Tongue (tissue), 2 donors: ENCODE measurements around the gene C16orf95. TPM values are rescaled to one million over a fixed set of nuclear protein-coding genes. Genes with fewer than 3 reads are reported as not detected.
"Not testable (repeated sequence)": the region's sequence is repeated elsewhere in the genome, so short reads cannot be mapped to it uniquely, and the experiment has no call there.

ENCODE experiments used
- DNase-seq: peaks from one replicate; pipeline ENCODE4 v3.0.0-alpha.2; 2015
- total RNA-seq: library from RNA; depleted of rRNA; stranded (reverse); fragments of >200 nt; gene quantifications from one replicate; pipeline ENCODE4 v1.2.3, GENCODE V29; 2014

The C16orf95 gene
- total RNA-seq = 2.3 TPM

- peak; percentile 99 for DNase-seq
Observed at GRCh38 chr16:87316923-87317749, at the start of gene C16orf95. C16orf95 (minus strand) TSS chr16:87317392; CDS start chr16:87317242, 150 bp downstream.

- DNase-seq = no peak
Observed at GRCh38 chr16:87366930-87367329, 49.7 kb upstream of the C16orf95 start.

- DNase-seq = no peak
Observed at GRCh38 chr16:87366288-87366687, 49.1 kb upstream of the C16orf95 start.

GRCh38 chr16:87365021-87365713, 48.0 kb upstream of the C16orf95 start:
- no peak for DNase-seq

GRCh38 chr16:87363771-87364455, 46.7 kb upstream of the C16orf95 start:
- no peak for DNase-seq

GRCh38 chr16:87362828-87363559, 45.8 kb upstream of the C16orf95 start:
- not testable (repeated sequence) for DNase-seq

GRCh38 chr16:87361916-87362619, 44.9 kb upstream of the C16orf95 start:
- no peak for DNase-seq

GRCh38 chr16:87360862-87361610, 43.8 kb upstream of the C16orf95 start:
- DNase-seq = no peak

- no peak for DNase-seq
Observed at GRCh38 chr16:87359121-87359520, 41.9 kb upstream of the C16orf95 start.

- DNase-seq = no peak
Observed at GRCh38 chr16:87358696-87359095, 41.5 kb upstream of the C16orf95 start.

GRCh38 chr16:87358250-87358649, 41.1 kb upstream of the C16orf95 start:
- no peak for DNase-seq

GRCh38 chr16:87356491-87356853, 39.3 kb upstream of the C16orf95 start:
- DNase-seq = no peak

GRCh38 chr16:87353613-87354012, 36.4 kb upstream of the C16orf95 start:
- DNase-seq = no peak

- DNase-seq = no peak
Observed at GRCh38 chr16:87352818-87353217, 35.6 kb upstream of the C16orf95 start.

- DNase-seq = peak; percentile 36
Observed at GRCh38 chr16:87351320-87351698, 34.1 kb upstream of the C16orf95 start.

- no peak for DNase-seq
Observed at GRCh38 chr16:87350681-87351319, 33.6 kb upstream of the C16orf95 start.

- DNase-seq = no peak
Observed at GRCh38 chr16:87350031-87350430, 32.8 kb upstream of the C16orf95 start.

GRCh38 chr16:87348616-87349157, 31.5 kb upstream of the C16orf95 start:
- DNase-seq = no peak

- no peak for DNase-seq
Observed at GRCh38 chr16:87347932-87348615, 30.9 kb upstream of the C16orf95 start.
